Stimulated activated CD4-positive, alpha-beta T cell treated with anti-CD3 and anti-CD28 coated beads, Interleukin-12 subunit alpha, Interleukin-12 subunit beta, amount 100 ng/mL, for 48 hours (primary cell): ENCODE results near the gene GDPD5.

Source experiments
- DNase-seq, 3 donors: peaks; one replicate each; pipeline ENCODE4 v3.0.0-alpha.2; 2020; ENCODE audit warnings: low read depth in 2 of 3, low spot score in 1 of 3

The GDPD5 gene

GRCh38 chr11:75558939-75559843 lies 33.5 kb upstream of the GDPD5 start:
- DNase-seq = no peak

- DNase-seq = no peak
Observed at GRCh38 chr11:75557666-75558494, 32.1 kb upstream of the GDPD5 start.

- no peak for DNase-seq
Observed at GRCh38 chr11:75556275-75556674, 30.5 kb upstream of the GDPD5 start.

- no peak for DNase-seq
Observed at GRCh38 chr11:75555079-75555811, 29.5 kb upstream of the GDPD5 start.

GRCh38 chr11:75554258-75555022 lies 28.7 kb upstream of the GDPD5 start:
- DNase-seq = no peak

- DNase-seq = no peak
Observed at GRCh38 chr11:75553889-75554257, 28.1 kb upstream of the GDPD5 start.

GRCh38 chr11:75553182-75553581 lies 27.4 kb upstream of the GDPD5 start:
- DNase-seq = no peak

- DNase-seq = no peak
Observed at GRCh38 chr11:75549370-75549958, 23.7 kb upstream of the GDPD5 start.

GRCh38 chr11:75548595-75549272 lies 23.0 kb upstream of the GDPD5 start:
- DNase-seq = no peak

- DNase-seq = no peak
Observed at GRCh38 chr11:75547617-75548058, 21.9 kb upstream of the GDPD5 start.

GRCh38 chr11:75547177-75547576 lies 21.4 kb upstream of the GDPD5 start:
- no peak for DNase-seq

- DNase-seq = no peak
Observed at GRCh38 chr11:75543806-75544205, 18.1 kb upstream of the GDPD5 start.

- DNase-seq = no peak
Observed at GRCh38 chr11:75542088-75542438, 16.3 kb upstream of the GDPD5 start.

- no peak for DNase-seq
Observed at GRCh38 chr11:75541193-75542087, 15.7 kb upstream of the GDPD5 start.

GRCh38 chr11:75539459-75540334 lies 14.0 kb upstream of the GDPD5 start:
- DNase-seq = no peak

- DNase-seq = no peak
Observed at GRCh38 chr11:75538150-75538942, 12.6 kb upstream of the GDPD5 start.

GRCh38 chr11:75537740-75538139 lies 12.0 kb upstream of the GDPD5 start:
- DNase-seq = no peak
